ENCODE data around the gene ADGRE3.
"Not testable (repeated sequence)": the region's sequence is repeated elsewhere in the genome, so short reads cannot be mapped to it uniquely, and the experiment has no call there.

Gene ADGRE3

GRCh38 chr19:14595558-14595957 is 79.1 kb downstream of the ADGRE3 start:
- no peak for TF ChIP-seq CTCF (IDR thresholded peaks at IDR 0.05; ENCODE audit: extremely low read depth, missing control alignments)
- no peak for DNase-seq (ENCODE audit: low spot score)

- DNase-seq (ENCODE audit: low spot score): not testable (repeated sequence)
These were observed 85.2 kb downstream of the ADGRE3 start for GRCh38 chr19:14589433-14589832.

- not testable (repeated sequence) for DNase-seq (ENCODE audit: low spot score)
These were observed 89.5 kb downstream of the ADGRE3 start for GRCh38 chr19:14585187-14585586.

- DNase-seq (ENCODE audit: low spot score): not testable (repeated sequence)
These were observed 90.3 kb downstream of the ADGRE3 start for GRCh38 chr19:14584372-14584771.

- TF ChIP-seq CTCF (IDR thresholded peaks at IDR 0.05; ENCODE audit: extremely low read depth, missing control alignments): no peak
- peak; percentile 62 for DNase-seq (ENCODE audit: low spot score)
These were observed 91.7 kb downstream of the ADGRE3 start, which contains the start of gene CLEC17A for GRCh38 chr19:14582894-14583340. TSS of gene CLEC17A (plus strand) at chr19:14583084. CDS start at chr19:14583161, 77 bp downstream.

- TF ChIP-seq CTCF (IDR thresholded peaks at IDR 0.05; ENCODE audit: extremely low read depth, missing control alignments): no peak
- DNase-seq (ENCODE audit: low spot score): peak; percentile 45
These were observed 93.9 kb downstream of the ADGRE3 start for GRCh38 chr19:14580623-14581237.

- no peak for TF ChIP-seq CTCF (IDR thresholded peaks at IDR 0.05; ENCODE audit: extremely low read depth, missing control alignments)
- no peak for DNase-seq (ENCODE audit: low spot score)
These were observed 96.7 kb downstream of the ADGRE3 start for GRCh38 chr19:14577885-14578427.

- TF ChIP-seq CTCF (IDR thresholded peaks at IDR 0.05; ENCODE audit: extremely low read depth, missing control alignments): no peak
- DNase-seq (ENCODE audit: low spot score): no peak
These were observed 97.4 kb downstream of the ADGRE3 start for GRCh38 chr19:14577264-14577663.

- DNase-seq (ENCODE audit: low spot score): no peak
- no peak for TF ChIP-seq CTCF (IDR thresholded peaks at IDR 0.05; ENCODE audit: extremely low read depth, missing control alignments)
These were observed 98.3 kb downstream of the ADGRE3 start for GRCh38 chr19:14576363-14576762.
